Inferior parietal cortex (tissue), 1 donor: ENCODE results near the gene TUG1.

ENCODE experiments used
- DNase-seq: peaks from one replicate; pipeline ENCODE4 v3.0.0-alpha.2; 2016; ENCODE audit errors: extremely low spot score

TUG1 gene

GRCh38 chr22:30968924-30969531 lies at the start of gene TUG1:
Gene TUG1 (plus strand): TSS chr22:30969265.
- DNase-seq: peak; percentile 95

DNA sequence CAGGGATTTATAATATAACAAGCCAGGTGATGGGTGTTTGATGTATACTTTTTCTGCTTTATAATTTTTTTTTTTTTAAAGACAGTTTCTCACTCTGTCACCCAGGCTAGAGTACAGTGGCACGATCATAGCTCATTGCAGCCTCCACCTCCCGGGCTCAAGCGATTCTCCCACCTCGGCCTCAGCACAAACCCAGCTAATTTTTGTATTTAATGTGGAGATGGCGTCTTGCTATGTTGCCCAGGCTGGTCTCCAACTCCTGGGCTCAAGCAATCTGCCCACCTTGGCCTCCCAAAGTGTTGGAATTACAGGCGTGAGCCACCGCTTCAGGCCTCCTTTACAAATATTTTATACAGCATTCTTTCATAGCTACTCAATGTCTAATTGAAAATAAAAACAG lies 49.1 kb upstream of the TUG1 start:
- DNase-seq: no peak

GRCh38 chr22:30920407-30920806 lies 48.7 kb upstream of the TUG1 start:
- peak; percentile 89 for DNase-seq

GRCh38 chr22:30921108-30921507 lies 48.0 kb upstream of the TUG1 start:
- no peak for DNase-seq

GRCh38 chr22:30922151-30922611 lies 46.9 kb upstream of the TUG1 start:
- DNase-seq: peak; percentile 31

GRCh38 chr22:30923168-30923900 lies 45.7 kb upstream of the TUG1 start:
- no peak for DNase-seq

DNA sequence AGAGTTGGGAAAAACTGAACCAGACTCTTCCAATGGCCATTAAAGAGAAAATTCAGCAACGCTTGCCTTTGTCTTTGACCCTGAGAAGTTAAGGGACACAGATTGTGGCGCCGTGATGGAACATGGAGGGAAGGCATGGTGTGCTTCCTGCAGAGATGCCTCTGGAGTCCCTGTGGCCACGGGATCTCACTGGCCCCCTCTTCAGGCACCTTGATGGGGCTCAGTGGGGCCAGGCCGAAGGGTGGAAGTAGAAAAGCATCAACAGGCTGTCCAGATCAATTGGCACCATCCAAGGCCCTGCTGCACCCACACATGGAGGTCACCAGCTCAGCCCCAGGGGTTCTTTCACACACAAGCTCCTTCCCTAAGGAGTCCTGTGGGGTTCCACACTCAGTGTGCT lies 43.4 kb upstream of the TUG1 start:
- DNase-seq: no peak

- DNase-seq: no peak
Measured at GRCh38 chr22:30926706-30927105, 42.4 kb upstream of the TUG1 start.

GRCh38 chr22:30927806-30928205 lies 41.3 kb upstream of the TUG1 start:
- no peak for DNase-seq

- DNase-seq: no peak
Measured at GRCh38 chr22:30928401-30928800, 40.7 kb upstream of the TUG1 start.

DNA sequence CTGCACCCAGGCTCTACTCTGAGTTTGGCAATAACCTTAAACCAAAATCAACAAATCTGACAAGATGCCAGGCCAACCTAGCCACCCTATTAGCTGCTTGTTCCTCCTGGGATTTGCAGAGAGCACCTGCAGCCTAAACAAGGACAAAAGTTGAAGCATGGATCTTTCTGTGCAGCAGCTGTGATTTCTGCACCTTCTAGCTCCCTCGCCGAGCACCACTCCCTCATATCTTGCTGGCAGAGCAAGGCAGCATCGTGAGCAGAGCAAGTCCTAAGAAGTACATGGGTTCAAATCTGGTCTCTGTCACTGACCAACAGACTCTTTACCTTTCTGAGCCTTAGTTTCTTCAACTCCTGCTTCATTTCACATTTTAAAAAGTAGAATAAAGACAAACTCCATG lies 38.8 kb upstream of the TUG1 start:
- DNase-seq: no peak

GRCh38 chr22:30931541-30932300 lies 37.3 kb upstream of the TUG1 start:
- no peak for DNase-seq

- no peak for DNase-seq
Measured at GRCh38 chr22:30932661-30933060, 36.4 kb upstream of the TUG1 start.

GRCh38 chr22:30933457-30933856 lies 35.6 kb upstream of the TUG1 start:
- DNase-seq: no peak

DNA sequence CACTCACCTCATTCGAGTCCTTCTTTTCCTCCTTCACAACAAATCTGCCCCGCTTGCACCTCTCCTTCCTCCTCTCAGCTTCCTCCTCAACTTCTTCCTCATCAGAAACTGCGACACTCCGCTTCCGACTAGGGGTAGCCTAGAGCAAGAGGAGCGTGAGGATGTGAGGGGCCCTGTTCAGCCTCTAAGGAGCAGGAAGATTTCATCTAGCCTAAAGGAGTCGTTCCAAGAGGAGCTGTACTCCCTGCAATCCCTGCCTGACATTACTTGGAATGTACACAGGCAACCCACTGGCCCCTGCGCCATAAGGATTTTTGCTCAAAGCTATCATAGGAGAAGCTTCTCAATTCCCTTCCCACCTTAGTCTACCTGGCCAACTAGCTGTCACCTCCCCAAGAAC lies 35.0 kb upstream of the TUG1 start:
- no peak for DNase-seq

- DNase-seq: no peak
Measured at GRCh38 chr22:30940685-30941362, 28.2 kb upstream of the TUG1 start.

DNA sequence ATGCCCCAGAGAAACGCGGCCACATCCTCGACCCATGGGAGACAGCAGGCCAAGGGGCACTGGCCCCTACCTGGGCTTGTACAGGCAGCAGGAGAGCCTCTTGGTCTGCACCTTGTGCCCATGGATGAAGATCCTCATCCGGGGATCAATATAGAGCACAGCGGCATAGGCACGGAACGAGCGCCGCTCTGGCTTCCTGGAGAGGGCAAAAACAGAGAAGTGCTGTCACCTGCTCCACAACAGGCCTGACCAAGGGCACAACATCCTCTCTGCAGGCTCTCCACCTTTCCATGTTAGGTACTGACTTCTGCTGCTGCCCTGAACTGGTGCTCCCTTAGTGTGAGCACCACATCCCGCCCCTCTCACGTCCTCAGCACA lies 27.7 kb upstream of the TUG1 start:
- DNase-seq: no peak

GRCh38 chr22:30943368-30943767 lies 25.7 kb upstream of the TUG1 start:
- no peak for DNase-seq

GRCh38 chr22:30944986-30945385 lies 24.1 kb upstream of the TUG1 start:
- no peak for DNase-seq

GRCh38 chr22:30945653-30946052 lies 23.4 kb upstream of the TUG1 start:
- DNase-seq: no peak

DNA sequence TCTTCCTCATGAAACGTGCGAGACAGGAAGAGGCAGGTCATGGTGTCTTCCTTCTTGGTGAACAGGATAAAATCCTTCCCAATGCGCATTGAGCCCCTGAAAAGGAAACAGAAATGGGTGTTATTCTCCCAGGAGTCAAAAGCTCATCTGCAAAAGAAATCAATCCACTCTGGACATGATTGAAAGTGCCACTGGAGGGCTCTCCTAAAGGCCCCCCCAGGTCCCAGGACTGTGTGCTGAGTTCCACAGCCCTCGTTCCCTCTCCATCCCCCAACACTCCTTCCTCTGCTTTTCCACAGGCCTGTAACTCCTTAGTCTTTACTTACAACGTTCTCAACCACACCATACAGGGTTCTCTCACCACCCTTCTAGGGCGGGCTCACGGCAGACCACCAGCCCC lies 22.7 kb upstream of the TUG1 start:
- no peak for DNase-seq

DNA sequence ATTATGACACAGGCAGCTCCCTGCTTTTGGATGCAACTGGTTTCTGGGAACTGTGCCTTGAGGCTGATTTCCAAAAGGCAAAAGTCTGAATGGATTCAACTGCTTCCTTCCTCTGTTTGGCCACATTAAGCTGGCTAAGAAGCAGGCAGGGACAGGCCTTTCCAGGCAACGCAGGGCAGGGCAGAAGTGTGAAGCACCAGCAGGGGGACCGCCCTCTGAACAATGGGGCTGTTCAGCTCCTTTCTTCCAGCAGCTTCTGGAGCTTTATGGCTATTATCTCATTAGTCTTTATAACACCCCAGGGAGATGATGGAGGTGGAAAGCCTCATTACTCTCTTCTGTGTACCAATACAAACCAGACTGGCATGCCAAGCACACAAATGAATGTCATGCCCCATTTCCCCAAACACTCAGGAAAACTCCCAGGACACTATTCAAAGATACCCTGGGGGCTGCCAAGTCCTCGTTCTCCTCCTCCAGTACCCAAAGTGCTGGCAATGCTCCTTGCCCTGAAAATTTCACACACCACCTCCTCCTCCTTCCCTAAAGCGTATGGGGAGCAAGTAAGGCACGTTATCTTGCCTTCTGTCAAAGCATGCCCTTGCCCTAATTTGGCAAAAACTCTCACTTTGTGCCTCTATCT lies 21.8 kb upstream of the TUG1 start:
- peak; percentile 40 for DNase-seq
